ENCODE results near the gene COL20A1.

COL20A1 gene

DNA sequence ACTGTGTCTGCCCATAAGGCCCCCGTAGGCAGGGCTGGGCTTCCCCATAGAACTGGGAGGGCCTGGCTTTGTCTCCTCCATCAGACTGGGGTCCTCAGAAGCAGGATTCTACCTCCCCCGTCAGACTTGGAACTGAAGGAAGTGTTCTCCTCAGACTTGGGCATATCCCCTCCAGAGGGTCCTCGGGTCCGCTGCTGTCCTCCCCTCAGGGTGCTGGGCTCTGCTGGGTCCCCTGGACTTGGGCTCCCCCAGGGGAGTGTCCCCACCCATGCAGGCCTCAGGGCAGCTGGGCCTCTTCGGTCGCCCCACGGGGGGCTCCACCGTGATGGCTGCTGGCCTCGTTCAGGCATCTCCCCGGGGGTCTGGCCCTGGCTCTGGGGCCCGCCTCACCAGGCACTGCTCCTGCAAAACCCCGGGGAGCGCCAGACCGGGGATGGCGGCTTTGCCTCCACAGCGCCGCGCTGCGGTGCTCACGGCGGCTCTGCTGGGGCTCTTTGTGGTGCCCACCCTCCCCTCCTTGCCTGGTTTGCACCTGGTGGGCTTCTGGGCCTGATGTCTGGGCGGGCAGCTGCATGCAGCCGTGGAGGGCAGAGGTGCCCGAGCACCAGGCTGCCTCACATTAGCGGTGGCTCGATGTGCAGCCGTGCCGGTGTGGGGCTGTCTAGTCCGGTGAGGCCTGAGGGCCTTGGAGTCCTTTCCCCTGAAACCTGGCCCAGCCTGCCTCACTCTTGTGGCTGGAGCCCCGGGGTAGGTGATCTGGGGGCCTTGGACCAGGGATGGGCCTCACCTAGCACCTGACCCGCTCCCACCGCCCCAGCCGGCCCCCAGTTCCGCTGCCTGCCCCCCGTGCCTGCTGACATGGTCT is 13.9 kb downstream of the COL20A1 start:
- DNase-seq (ENCODE audit: extremely low read depth in 1 of 2, low read depth in 1 of 2), result no peak

DNA sequence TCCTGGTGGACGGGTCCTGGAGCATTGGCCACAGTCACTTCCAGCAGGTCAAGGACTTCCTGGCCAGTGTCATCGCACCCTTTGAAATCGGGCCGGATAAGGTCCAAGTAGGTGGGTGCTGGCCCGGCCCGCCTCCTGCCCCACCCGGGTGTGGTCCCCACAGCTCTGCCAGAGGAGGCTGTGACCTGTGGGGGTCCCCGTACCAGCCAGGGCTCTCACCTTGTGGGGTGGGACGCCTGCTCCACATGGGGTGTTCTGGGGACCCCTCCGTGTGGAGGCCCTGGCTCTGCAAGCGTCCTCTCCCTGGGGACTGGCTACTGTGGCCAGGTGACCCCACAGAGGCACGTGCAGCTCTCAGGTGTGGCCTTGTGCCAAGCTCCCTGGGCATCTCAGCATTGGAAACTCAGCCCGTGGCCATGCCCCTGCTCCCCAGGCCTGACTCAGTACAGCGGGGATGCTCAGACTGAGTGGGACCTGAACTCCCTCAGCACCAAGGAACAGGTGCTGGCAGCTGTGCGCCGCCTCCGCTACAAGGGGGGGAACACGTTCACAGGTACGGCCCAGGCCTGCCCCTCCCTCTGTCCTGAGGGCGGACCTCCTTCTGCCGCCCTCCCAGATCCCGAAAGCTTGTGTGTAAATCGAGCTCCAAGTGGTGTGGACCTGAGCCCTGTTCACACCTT is 14.7 kb downstream of the COL20A1 start:
- no peak for DNase-seq (ENCODE audit: extremely low read depth in 1 of 2, low read depth in 1 of 2)

DNA sequence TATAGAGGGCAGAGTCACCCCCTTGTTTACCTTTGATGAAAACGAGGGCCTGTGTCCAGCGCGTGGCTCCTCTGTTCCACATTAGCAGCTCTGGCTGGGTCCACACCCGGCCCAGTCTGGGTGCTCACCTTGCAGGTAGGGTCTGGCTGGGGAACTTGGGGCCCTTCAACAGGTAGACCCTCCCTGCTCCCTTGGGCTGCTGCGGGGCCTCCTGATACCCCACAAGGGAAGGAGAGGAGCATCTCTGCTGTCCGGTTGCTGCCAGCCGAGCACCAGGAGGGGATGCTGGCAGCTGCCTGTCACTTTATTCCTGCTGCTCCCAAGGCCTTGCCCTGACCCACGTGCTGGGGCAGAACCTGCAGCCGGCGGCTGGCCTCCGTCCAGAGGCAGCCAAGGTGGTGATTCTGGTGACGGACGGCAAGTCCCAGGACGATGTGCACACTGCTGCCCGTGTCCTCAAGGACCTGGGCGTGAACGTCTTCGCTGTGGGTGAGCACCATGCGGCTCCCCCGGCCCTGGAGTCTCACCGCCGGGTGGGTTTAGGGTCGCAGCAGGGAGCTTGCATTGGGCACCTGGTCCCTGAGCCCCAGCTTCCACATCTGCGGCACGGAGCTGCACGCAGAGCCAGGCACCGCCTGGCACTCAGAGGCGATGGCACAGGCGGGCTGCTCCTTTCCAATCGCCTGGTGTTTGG is 15.4 kb downstream of the COL20A1 start:
- no peak for DNase-seq (ENCODE audit: extremely low read depth in 1 of 2, low read depth in 1 of 2)

DNA sequence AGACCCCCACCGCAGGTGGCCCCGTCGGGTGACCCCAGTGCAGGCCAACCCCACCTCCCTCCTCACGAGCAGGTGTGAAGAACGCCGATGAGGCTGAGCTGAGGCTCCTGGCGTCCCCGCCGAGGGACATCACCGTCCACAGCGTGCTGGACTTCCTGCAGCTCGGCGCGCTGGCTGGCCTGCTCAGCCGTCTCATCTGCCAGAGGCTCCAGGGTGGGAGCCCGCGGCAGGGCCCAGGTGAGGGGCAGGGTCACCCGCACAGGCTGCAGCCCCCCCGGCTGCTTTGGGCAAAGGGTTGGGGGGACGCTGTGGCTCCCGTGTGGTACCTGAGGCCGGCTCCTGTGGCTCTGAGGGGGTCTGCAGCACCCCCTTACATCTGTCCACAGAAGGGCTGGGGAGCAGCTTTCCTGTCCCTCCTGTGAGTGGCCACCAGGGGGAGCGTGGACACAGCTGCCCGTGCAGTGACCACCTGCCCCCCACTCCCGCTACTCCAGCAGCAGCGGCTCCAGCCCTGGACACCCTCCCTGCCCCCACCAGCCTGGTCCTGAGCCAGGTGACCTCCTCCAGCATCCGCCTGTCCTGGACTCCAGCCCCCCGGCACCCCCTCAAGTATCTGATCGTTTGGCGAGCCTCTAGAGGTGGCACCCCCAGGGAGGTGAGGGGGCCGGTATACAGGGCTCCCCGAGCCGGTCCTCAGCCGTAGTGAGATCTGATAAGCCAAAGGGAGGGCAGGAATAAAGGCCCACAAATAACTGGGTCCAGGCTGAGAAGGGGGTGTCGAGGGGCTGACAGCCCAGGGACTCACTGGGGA is 16.5 kb downstream of the COL20A1 start:
- no peak for DNase-seq (ENCODE audit: extremely low read depth in 1 of 2, low read depth in 1 of 2)

DNA sequence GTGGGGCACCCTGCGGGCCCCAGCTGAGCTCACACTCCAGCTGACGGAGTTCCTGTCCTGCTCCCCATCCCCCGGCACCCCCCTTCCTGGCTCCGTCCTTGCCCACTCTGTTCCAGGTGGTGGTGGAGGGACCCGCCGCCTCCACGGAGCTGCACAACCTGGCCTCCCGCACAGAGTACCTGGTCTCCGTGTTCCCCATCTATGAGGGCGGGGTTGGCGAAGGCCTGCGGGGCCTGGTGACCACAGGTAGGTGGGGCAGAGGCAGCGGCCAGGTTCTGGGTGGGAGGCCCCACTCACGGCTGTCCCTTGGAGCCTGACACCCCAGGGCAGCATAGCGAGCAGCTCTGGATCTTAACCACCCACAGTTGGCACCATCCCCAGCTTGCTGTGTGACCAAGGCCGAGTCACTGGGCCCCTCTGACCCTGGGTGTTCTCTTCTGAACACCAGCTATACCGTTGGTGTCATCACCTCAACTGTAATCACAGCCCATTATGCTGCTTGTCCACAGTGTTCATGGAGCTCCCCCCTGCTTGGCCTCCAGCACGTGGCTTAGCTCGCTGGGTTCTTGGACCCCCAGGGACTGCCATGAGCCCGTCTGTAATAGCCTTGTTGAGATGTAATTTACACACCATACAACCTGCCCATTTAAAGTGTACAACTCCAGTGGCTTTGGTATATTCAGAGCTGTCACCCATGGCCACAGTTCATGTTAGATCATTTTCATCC is 17.4 kb downstream of the COL20A1 start:
- DNase-seq (ENCODE audit: extremely low read depth in 1 of 2, low read depth in 1 of 2), result no peak

DNA sequence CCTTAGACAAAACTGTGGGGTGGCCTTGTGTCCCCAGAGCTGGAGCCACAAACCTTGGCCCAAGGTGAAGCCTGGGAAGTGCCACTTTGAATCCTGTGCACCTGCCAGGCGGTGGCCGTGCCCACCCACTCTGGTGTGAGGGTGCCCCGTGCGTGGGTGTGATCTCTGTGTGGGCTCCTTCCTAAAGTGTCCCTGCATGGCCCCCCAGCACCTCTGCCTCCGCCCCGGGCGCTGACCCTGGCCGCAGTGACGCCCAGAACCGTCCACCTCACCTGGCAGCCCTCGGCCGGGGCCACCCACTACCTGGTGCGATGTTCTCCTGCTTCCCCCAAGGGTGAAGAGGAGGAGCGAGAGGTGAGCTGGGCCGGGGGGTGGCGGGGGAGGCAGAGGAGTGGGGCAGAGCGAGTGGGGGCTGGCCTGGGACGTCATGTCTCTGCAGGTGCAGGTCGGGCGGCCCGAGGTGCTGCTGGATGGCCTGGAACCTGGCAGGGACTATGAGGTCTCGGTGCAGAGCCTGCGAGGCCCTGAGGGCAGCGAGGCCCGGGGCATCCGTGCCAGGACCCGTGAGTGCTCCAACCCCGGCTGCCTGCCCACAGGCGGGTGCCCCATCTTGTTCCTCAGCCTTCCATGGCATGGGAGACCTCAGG is 18.3 kb downstream of the COL20A1 start:
- no peak for DNase-seq (ENCODE audit: extremely low read depth in 1 of 2, low read depth in 1 of 2)

DNA sequence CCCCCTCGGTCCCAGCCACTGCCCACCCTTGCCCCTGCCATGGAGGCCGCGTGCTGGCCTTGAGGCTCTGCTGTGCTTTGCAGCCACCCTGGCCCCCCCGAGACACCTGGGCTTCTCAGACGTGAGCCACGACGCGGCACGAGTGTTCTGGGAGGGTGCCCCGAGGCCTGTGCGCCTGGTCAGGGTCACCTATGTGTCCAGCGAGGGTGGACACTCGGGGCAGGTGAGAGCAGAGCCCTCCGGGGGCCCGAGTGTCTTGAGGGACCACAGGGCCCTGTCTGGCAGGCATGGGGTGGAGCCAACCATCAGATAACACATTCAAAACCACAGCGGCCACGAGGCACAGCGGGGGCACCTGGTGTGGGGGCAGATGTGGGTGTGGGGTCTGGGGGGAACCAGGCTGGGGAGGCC is 18.9 kb downstream of the COL20A1 start:
- no peak for DNase-seq (ENCODE audit: extremely low read depth in 1 of 2, low read depth in 1 of 2)

DNA sequence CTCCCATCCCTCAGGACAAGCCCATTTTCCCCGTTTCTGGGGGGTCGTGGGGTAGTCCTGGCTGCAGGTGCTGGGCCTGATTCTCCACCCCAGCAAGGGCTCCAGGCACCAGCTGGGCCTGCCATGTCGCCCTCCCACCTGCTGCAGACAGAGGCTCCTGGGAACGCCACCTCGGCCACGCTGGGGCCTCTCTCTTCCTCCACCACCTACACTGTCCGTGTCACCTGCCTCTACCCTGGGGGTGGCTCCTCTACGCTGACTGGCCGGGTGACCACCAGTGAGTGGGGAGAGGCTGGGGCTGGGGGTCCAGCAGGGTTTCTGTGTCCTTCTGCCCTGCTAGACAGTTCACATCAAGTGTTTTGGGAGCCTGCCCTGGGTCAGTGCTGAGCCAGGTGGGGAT is 19.3 kb downstream of the COL20A1 start:
- no peak for DNase-seq (ENCODE audit: extremely low read depth in 1 of 2, low read depth in 1 of 2)

GRCh38 chr20:63312690-63313348 is 19.8 kb downstream of the COL20A1 start:
- no peak for DNase-seq (ENCODE audit: extremely low read depth in 1 of 2, low read depth in 1 of 2)

GRCh38 chr20:63313349-63314014 is 20.5 kb downstream of the COL20A1 start:
- DNase-seq (ENCODE audit: extremely low read depth in 1 of 2, low read depth in 1 of 2), result no peak

DNA sequence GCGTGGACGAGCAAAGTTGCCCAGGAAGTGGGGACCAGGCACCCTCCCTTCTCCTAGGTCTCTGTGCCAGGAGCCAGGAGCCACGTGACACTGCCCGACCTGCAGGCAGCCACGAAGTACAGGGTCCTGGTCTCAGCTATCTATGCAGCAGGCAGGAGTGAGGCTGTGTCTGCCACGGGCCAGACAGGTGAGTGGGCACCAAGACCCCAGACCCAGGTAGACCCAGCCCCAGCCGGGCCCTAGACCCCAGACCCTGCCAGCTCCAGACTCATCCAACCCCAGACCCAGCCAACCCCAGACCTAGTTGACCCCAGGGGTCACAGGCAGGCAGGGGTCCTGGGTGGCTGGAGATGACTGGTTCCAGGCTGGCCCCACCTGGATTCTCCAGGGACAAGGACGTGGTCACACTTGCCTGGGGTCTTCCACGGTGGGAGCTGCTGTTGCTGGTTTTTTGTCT is 21.1 kb downstream of the COL20A1 start:
- no peak for DNase-seq (ENCODE audit: extremely low read depth in 1 of 2, low read depth in 1 of 2)

- DNase-seq (ENCODE audit: extremely low read depth in 1 of 2, low read depth in 1 of 2), result no peak
Measured at GRCh38 chr20:63314566-63315239, 21.7 kb downstream of the COL20A1 start.

- no peak for DNase-seq (ENCODE audit: extremely low read depth in 1 of 2, low read depth in 1 of 2)
Measured at GRCh38 chr20:63315240-63315689, 22.3 kb downstream of the COL20A1 start.

GRCh38 chr20:63315731-63316491 is 22.9 kb downstream of the COL20A1 start:
- no peak for DNase-seq (ENCODE audit: extremely low read depth in 1 of 2, low read depth in 1 of 2)

GRCh38 chr20:63316502-63316921 is 23.5 kb downstream of the COL20A1 start:
- DNase-seq (ENCODE audit: extremely low read depth in 1 of 2, low read depth in 1 of 2), result no peak

DNA sequence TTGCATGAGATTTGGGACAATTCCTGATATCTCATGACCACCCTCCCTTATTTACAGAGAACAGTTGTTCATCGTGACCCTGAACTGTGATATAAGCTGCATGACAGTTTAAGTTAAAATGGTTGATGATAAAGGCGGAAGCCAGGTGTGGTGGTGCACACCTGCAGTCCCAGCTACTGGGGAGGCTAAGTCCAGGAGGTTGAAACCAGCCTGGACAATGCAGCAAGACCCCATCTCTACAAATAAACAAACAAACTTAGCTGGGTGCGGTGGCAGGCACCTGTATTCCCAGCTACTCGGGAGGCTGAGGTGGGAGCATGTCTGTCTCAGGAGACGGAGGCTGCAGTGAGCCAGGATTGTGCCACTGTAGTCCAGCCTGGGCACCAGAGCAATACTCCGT is 24.1 kb downstream of the COL20A1 start:
- DNase-seq (ENCODE audit: extremely low read depth in 1 of 2, low read depth in 1 of 2), result no peak

GRCh38 chr20:63317601-63318291 is 24.8 kb downstream of the COL20A1 start:
- DNase-seq (ENCODE audit: extremely low read depth in 1 of 2, low read depth in 1 of 2), result no peak
